Hepatocyte (in vitro differentiated cells): ENCODE measurements around the gene ISYNA1. TPM values are rescaled to one million over a fixed set of nuclear protein-coding genes. Genes with fewer than 3 reads are reported as not detected.

Source experiments
- DNase-seq: peaks from one replicate; pipeline ENCODE4 v3.0.0-alpha.2; 2016; ENCODE audit warnings: low spot score
- H2AFZ ChIP-seq: fragments of 200-600 bp; sonication (generic); 2 replicates; pipeline ENCODE4 v1.6.0; 2016; ENCODE audit warnings: antibody characterized with exemption, mild to moderate bottlenecking
- H3K27ac ChIP-seq: fragments of 200-600 bp; sonication (generic); 2 replicates; pipeline ENCODE4 v1.5.1; 2016; ENCODE audit warnings: mild to moderate bottlenecking
- H3K27me3 ChIP-seq: fragments of 200-600 bp; sonication (generic); 2 replicates; pipeline ENCODE4 v1.6.1; 2016
- H3K36me3 ChIP-seq: fragments of 200-600 bp; sonication (generic); replicated peaks from 2 replicates; pipeline ENCODE4 v1.5.1; 2016; ENCODE audit warnings: low read depth; ENCODE audit not compliant: insufficient read depth
- H3K4me1 ChIP-seq: fragments of 200-600 bp; sonication (generic); 2 replicates; pipeline ENCODE4 v1.5.1; 2016; ENCODE audit warnings: mild to moderate bottlenecking, moderate library complexity; ENCODE audit not compliant: insufficient read depth
- H3K4me2 ChIP-seq: fragments of 200-600 bp; sonication (generic); 2 replicates; pipeline ENCODE4 v1.6.0; 2016
- H3K4me3 ChIP-seq: fragments of 200-600 bp; sonication (generic); 2 replicates; pipeline ENCODE4 v1.5.1; 2016; ENCODE audit warnings: mild to moderate bottlenecking
- H3K79me2 ChIP-seq: fragments of 200-600 bp; sonication (generic); 2 replicates; pipeline ENCODE4 v1.6.0; 2017; ENCODE audit warnings: mild to moderate bottlenecking
- H3K9me2 ChIP-seq: fragments of 200-600 bp; sonication (generic); replicated peaks from 2 replicates; pipeline ENCODE4 v1.6.0; 2017; ENCODE audit warnings: mild to moderate bottlenecking; ENCODE audit not compliant: insufficient read depth
- H3K9me3 ChIP-seq: fragments of 200-600 bp; sonication (generic); 2 replicates; pipeline ENCODE4 v1.5.1; 2016; ENCODE audit warnings: low read depth, mild to moderate bottlenecking
- H4K20me1 ChIP-seq: fragments of 200-600 bp; sonication (generic); 2 replicates; pipeline ENCODE4 v1.6.0; 2016; ENCODE audit warnings: mild to moderate bottlenecking; ENCODE audit not compliant: insufficient read depth, poor library complexity, severe bottlenecking
- CTCF ChIP-seq: fragments of 200-600 bp; sonication (generic); IDR thresholded peaks from 2 replicates; pipeline ENCODE4 v1.5.1; 2016; ENCODE audit warnings: antibody characterized with exemption, mild to moderate bottlenecking; ENCODE audit not compliant: poor library complexity
- EZH2 ChIP-seq: fragments of 200-600 bp; sonication (generic); IDR thresholded peaks from 2 replicates; pipeline ENCODE4 v1.6.1; 2016; ENCODE audit warnings: antibody characterized with exemption, mild to moderate bottlenecking, borderline replicate concordance
- EZH2phosphoT487 ChIP-seq: fragments of 200-600 bp; sonication (generic); IDR thresholded peaks from one replicate; pipeline ENCODE4 v1.6.1; 2018; ENCODE audit warnings: antibody characterized with exemption, mild to moderate bottlenecking, low read depth, moderate library complexity; ENCODE audit not compliant: unreplicated experiment, severe bottlenecking
- WGBS: methylation state at CpG from one replicate; pipeline ENCODE4 v1.1.6; 2016; ENCODE audit warnings: low lambda C conversion rate; ENCODE audit errors: missing lambda C conversion rate; 5-methylcytosine and 5-hydroxymethylcytosine counted together
- polyA plus RNA-seq: library from polyadenylated mRNA; unstranded; fragments of >200 nt; fragmentation: Nextera tagmentation; extraction: Ambion mirVana; gene quantifications from 2 replicates; pipeline ENCODE4 v1.2.1, GENCODE V29; 2016
- total RNA-seq: library from RNA; depleted of rRNA; stranded (reverse); fragments of >200 nt; gene quantifications from 2 replicates; pipeline ENCODE4 v1.2.3, GENCODE V29; 2014

Gene ISYNA1
- total and polyA plus RNA-seq, 2 experiments from 2014 or later: 51.5 to 144 TPM

GRCh38 chr19:18443831-18444230 is 5.9 kb upstream of the ISYNA1 start:
- H3K79me2 ChIP-seq: no peaks in the 10 kb centered on the region
- DNase-seq: no peak
- no peaks in the 10 kb centered on the region for H3K9me2 ChIP-seq
- H2AFZ ChIP-seq: no peak overlapping the region
- no peaks in the 10 kb centered on the region for H3K9me3 ChIP-seq
- peaks cover 11% of the 10 kb centered on the region for H3K4me1 ChIP-seq
- H4K20me1 ChIP-seq: no peaks in the 10 kb centered on the region
- no peaks in the 10 kb centered on the region for H3K27me3 ChIP-seq
- no peak overlapping the region for H3K4me3 ChIP-seq
- no peak overlapping the region for H3K27ac ChIP-seq
- 94% methylated on average over 11 of the region's 11 CpGs for WGBS
- no peak for TF ChIP-seq EZH2phosphoT487
- no peak for TF ChIP-seq EZH2
- TF ChIP-seq CTCF: no peak
- no peaks in the 10 kb centered on the region for H3K36me3 ChIP-seq
- no peak overlapping the region for H3K4me2 ChIP-seq

- no peaks in the 10 kb centered on the region for H3K9me2 ChIP-seq
- no peaks in the 10 kb centered on the region for H3K27me3 ChIP-seq
- no peak overlapping the region for H2AFZ ChIP-seq
- TF ChIP-seq CTCF (no peak), EZH2 (no peak), EZH2phosphoT487 (no peak)
- H3K36me3 ChIP-seq: no peaks in the 10 kb centered on the region
- H3K27ac ChIP-seq: no peak overlapping the region
- 96% methylated on average over 6 of the region's 6 CpGs for WGBS
- DNase-seq: no peak
- H3K79me2 ChIP-seq: no peaks in the 10 kb centered on the region
- H3K4me3 ChIP-seq: no peak overlapping the region
- H3K4me2 ChIP-seq: no peak overlapping the region
- peaks cover 15% of the 10 kb centered on the region for H3K4me1 ChIP-seq
- no peaks in the 10 kb centered on the region for H4K20me1 ChIP-seq
- H3K9me3 ChIP-seq: no peaks in the 10 kb centered on the region
These were observed 5.5 kb upstream of the ISYNA1 start for GRCh38 chr19:18443406-18443805.

GRCh38 chr19:18442941-18443340 is 5.0 kb upstream of the ISYNA1 start:
- Histone ChIP-seq H2AFZ (no peak overlapping the region), H3K4me1 (peaks cover 20% of the 10 kb centered on the region), H3K9me3 (no peaks in the 10 kb centered on the region), H3K9me2 (no peaks in the 10 kb centered on the region), H3K36me3 (no peaks in the 10 kb centered on the region), H3K27ac (no peak overlapping the region), H4K20me1 (no peaks in the 10 kb centered on the region), H3K4me3 (no peak overlapping the region), H3K27me3 (no peaks in the 10 kb centered on the region), H3K79me2 (no peaks in the 10 kb centered on the region), H3K4me2 (no peak overlapping the region)
- TF ChIP-seq CTCF: no peak
- no peak for TF ChIP-seq EZH2
- no peak for TF ChIP-seq EZH2phosphoT487
- 93% methylated on average over 12 of the region's 12 CpGs for WGBS
- no peak for DNase-seq
